ENCODE results near the gene SEMA4D.

Gene SEMA4D

GRCh38 chr9:89427621-89428221 lies 70.2 kb downstream of the SEMA4D start:
- peak; percentile 83 for DNase-seq

- DNase-seq, result peak; percentile 56
Observed at GRCh38 chr9:89426384-89426961, 71.4 kb downstream of the SEMA4D start.

- DNase-seq, result no peak
Observed at GRCh38 chr9:89425921-89426383, 72.0 kb downstream of the SEMA4D start.

- no peak for DNase-seq
Observed at GRCh38 chr9:89425024-89425805, 72.7 kb downstream of the SEMA4D start.

- peak; percentile 80 for DNase-seq
Observed at GRCh38 chr9:89422151-89422975, 75.5 kb downstream of the SEMA4D start.

GRCh38 chr9:89421595-89421994 lies 76.3 kb downstream of the SEMA4D start:
- peak; percentile 51 for DNase-seq

- no peak for DNase-seq
Observed at GRCh38 chr9:89420397-89421178, 77.3 kb downstream of the SEMA4D start.

GRCh38 chr9:89419978-89420394 lies 77.9 kb downstream of the SEMA4D start:
- DNase-seq, result peak; percentile 83

GRCh38 chr9:89418882-89419640 lies 78.9 kb downstream of the SEMA4D start:
- peak; percentile 82 for DNase-seq

GRCh38 chr9:89418474-89418845 lies 79.5 kb downstream of the SEMA4D start:
- no peak for DNase-seq

GRCh38 chr9:89417832-89418473 lies 80.0 kb downstream of the SEMA4D start:
- DNase-seq, result no peak

GRCh38 chr9:89414670-89415324 lies 83.1 kb downstream of the SEMA4D start:
- no peak for DNase-seq

GRCh38 chr9:89413963-89414638 lies 83.8 kb downstream of the SEMA4D start:
- DNase-seq, result no peak

GRCh38 chr9:89412951-89413350 lies 85.0 kb downstream of the SEMA4D start:
- DNase-seq, result no peak

GRCh38 chr9:89412541-89412940 lies 85.4 kb downstream of the SEMA4D start:
- DNase-seq, result no peak

GRCh38 chr9:89411759-89412158 lies 86.2 kb downstream of the SEMA4D start:
- no peak for DNase-seq

GRCh38 chr9:89410641-89411350 lies 87.1 kb downstream of the SEMA4D start:
- peak; percentile 78 for DNase-seq

GRCh38 chr9:89410022-89410421 lies 87.9 kb downstream of the SEMA4D start:
- DNase-seq, result no peak

- DNase-seq, result no peak
Observed at GRCh38 chr9:89409466-89409865, 88.4 kb downstream of the SEMA4D start.

Data from CD4-positive, alpha-beta T cell treated with Interleukin-4 for 4 hours (primary cell).